Measurements from ENCODE around the gene CRLF2. TPM values are rescaled to one million over a fixed set of nuclear protein-coding genes. Genes with fewer than 3 reads are reported as not detected.

Gene CRLF2
- total and polyA plus RNA-seq, 10 of the 15 experiments (the other 5 are each of a cell fraction or from before 2014, with no cell fraction given): 2.7 to 7.2 (median 4.5) TPM

DNA sequence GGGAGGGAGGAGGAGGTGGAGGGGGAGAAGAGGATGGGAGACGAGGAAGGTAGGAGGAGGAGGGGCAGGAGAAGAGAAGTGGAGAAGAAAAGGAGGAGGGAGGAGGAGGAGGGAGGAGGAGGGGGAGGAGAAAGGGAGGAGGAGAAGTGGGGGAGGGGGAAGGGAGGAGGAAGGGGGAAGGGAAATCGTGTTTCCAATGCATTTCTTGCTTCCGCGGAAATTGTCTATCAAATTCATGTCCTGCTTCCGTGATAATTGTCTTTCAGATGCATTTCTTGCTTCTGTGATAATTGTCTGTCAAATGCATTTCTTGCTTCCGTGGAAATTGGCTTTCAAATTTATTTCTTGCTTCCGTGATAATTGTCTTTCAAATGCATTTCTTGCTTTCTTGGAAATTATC is 43.3 kb downstream of the CRLF2 start:
- no peak overlapping the region for H3K27ac ChIP-seq (ENCODE audit: control insufficient read depth, insufficient read depth)
- ChIA-PET SMC1A (ENCODE audit: uncharacterized antibody, unreplicated experiment) (no interaction called here), RAD21 (ENCODE audit: unreplicated experiment) (no interaction called here), CTCF (no interaction called here), POLR2A (no interaction called here)
- no peaks in the 10 kb centered on the region for H3K27me3 ChIP-seq (replicated peaks in 1 of 2; ENCODE audit: control insufficient read depth in 2 of 2, insufficient read depth in 2 of 2, low read length in 1 of 2)
- intact Hi-C loops (cut with micrococcal nuclease; ENCODE audit: unreplicated experiment): no loop called here
- WGBS (ENCODE audit: insufficient coverage, insufficient replicate concordance, low lambda C conversion rate, missing lambda C conversion rate): 68% methylated on average over 6 of the region's 7 CpGs
- in situ Hi-C loops (cut with MboI): no loop called here
- H3K9me3 ChIP-seq (replicated peaks; ENCODE audit: control insufficient read depth, insufficient read depth, low read length): no peaks in the 10 kb centered on the region
- no peaks in the 10 kb centered on the region for H3K79me2 ChIP-seq (ENCODE audit: control insufficient read depth, insufficient read depth, low read length)
- ATAC-seq (no peak), FAIRE-seq (no peak), DNase-seq (ENCODE audit: low read depth, low spot score) (no peak)
- no peak overlapping the region for H3K4me2 ChIP-seq (ENCODE audit: control insufficient read depth, insufficient read depth)
- H3K4me3 ChIP-seq: no peak overlapping the region
- H3K9ac ChIP-seq (ENCODE audit: control insufficient read depth, insufficient read depth, low read length): no peak overlapping the region
- BruUV-seq (replicated peaks): no TSS peak
- no peaks in the 10 kb centered on the region for H3K4me1 ChIP-seq (ENCODE audit: control insufficient read depth, insufficient read depth, low read length)
- H2AFZ ChIP-seq (ENCODE audit: control insufficient read depth, low read depth, low read length): no peak overlapping the region
- H3K36me3 ChIP-seq (ENCODE audit: control insufficient read depth in 2 of 2, insufficient read depth in 2 of 2, low read length in 1 of 2): no peaks in the 10 kb centered on the region
- no peaks in the 10 kb centered on the region for H4K20me1 ChIP-seq (ENCODE audit: control insufficient read depth, insufficient read depth)
- TF ChIP-seq DPF2 (IDR thresholded peaks at IDR 0.05): no peak
- TF ChIP-seq KDM1A (IDR thresholded peaks at IDR 0.05; ENCODE audit: borderline replicate concordance): no peak
- TF ChIP-seq, protein P1, sequence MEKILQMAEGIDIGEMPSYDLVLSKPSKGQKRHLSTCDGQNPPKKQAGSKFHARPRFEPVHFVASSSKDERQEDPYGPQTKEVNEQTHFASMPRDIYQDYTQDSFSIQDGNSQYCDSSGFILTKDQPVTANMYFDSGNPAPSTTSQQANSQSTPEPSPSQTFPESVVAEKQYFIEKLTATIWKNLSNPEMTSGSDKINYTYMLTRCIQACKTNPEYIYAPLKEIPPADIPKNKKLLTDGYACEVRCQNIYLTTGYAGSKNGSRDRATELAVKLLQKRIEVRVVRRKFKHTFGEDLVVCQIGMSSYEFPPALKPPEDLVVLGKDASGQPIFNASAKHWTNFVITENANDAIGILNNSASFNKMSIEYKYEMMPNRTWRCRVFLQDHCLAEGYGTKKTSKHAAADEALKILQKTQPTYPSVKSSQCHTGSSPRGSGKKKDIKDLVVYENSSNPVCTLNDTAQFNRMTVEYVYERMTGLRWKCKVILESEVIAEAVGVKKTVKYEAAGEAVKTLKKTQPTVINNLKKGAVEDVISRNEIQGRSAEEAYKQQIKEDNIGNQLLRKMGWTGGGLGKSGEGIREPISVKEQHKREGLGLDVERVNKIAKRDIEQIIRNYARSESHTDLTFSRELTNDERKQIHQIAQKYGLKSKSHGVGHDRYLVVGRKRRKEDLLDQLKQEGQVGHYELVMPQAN (conservative IDR thresholded peaks at IDR 0.05): no peak
- no peak for TF ChIP-seq EZH2 (IDR thresholded peaks at IDR 0.05; ENCODE audit: borderline replicate concordance, control insufficient read depth, low read depth, low read length)
- no peak for TF ChIP-seq NR2C2 (IDR thresholded peaks at IDR 0.05; ENCODE audit: borderline replicate concordance, control insufficient read depth, insufficient read length, low read depth)
- TF ChIP-seq NFYB (IDR thresholded peaks at IDR 0.05; ENCODE audit: insufficient read depth, low read depth, low read length): no peak
- TF ChIP-seq KLF5 (IDR thresholded peaks at IDR 0.05; ENCODE audit: partially characterized antibody): no peak
- TF ChIP-seq, protein P2, sequence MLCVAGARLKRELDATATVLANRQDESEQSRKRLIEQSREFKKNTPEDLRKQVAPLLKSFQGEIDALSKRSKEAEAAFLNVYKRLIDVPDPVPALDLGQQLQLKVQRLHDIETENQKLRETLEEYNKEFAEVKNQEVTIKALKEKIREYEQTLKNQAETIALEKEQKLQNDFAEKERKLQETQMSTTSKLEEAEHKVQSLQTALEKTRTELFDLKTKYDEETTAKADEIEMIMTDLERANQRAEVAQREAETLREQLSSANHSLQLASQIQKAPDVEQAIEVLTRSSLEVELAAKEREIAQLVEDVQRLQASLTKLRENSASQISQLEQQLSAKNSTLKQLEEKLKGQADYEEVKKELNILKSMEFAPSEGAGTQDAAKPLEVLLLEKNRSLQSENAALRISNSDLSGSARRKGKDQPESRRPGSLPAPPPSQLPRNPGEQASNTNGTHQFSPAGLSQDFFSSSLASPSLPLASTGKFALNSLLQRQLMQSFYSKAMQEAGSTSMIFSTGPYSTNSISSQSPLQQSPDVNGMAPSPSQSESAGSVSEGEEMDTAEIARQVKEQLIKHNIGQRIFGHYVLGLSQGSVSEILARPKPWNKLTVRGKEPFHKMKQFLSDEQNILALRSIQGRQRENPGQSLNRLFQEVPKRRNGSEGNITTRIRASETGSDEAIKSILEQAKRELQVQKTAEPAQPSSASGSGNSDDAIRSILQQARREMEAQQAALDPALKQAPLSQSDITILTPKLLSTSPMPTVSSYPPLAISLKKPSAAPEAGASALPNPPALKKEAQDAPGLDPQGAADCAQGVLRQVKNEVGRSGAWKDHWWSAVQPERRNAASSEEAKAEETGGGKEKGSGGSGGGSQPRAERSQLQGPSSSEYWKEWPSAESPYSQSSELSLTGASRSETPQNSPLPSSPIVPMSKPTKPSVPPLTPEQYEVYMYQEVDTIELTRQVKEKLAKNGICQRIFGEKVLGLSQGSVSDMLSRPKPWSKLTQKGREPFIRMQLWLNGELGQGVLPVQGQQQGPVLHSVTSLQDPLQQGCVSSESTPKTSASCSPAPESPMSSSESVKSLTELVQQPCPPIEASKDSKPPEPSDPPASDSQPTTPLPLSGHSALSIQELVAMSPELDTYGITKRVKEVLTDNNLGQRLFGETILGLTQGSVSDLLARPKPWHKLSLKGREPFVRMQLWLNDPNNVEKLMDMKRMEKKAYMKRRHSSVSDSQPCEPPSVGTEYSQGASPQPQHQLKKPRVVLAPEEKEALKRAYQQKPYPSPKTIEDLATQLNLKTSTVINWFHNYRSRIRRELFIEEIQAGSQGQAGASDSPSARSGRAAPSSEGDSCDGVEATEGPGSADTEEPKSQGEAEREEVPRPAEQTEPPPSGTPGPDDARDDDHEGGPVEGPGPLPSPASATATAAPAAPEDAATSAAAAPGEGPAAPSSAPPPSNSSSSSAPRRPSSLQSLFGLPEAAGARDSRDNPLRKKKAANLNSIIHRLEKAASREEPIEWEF (IDR thresholded peaks at IDR 0.05; ENCODE audit: insufficient replicate concordance, low read depth, low read length): no peak
- TF ChIP-seq, protein P3, sequence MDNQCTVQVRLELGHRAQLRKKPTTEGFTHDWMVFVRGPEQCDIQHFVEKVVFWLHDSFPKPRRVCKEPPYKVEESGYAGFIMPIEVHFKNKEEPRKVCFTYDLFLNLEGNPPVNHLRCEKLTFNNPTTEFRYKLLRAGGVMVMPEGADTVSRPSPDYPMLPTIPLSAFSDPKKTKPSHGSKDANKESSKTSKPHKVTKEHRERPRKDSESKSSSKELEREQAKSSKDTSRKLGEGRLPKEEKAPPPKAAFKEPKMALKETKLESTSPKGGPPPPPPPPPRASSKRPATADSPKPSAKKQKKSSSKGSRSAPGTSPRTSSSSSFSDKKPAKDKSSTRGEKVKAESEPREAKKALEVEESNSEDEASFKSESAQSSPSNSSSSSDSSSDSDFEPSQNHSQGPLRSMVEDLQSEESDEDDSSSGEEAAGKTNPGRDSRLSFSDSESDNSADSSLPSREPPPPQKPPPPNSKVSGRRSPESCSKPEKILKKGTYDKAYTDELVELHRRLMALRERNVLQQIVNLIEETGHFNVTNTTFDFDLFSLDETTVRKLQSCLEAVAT (IDR thresholded peaks at IDR 0.05): no peak
- no peak for TF ChIP-seq POLR2AphosphoS5 (IDR thresholded peaks at IDR 0.05; ENCODE audit: low read length)
- no peak for TF ChIP-seq TARDBP (IDR thresholded peaks at IDR 0.05; ENCODE audit: borderline replicate concordance)
- no peak for TF ChIP-seq POLR2A (IDR thresholded peaks at IDR 0.05; ENCODE audit: low read depth, low read length)
- TF ChIP-seq IRF4 (IDR thresholded peaks at IDR 0.05; ENCODE audit: low read depth, low read length): no peak
- TF ChIP-seq, protein P4, sequence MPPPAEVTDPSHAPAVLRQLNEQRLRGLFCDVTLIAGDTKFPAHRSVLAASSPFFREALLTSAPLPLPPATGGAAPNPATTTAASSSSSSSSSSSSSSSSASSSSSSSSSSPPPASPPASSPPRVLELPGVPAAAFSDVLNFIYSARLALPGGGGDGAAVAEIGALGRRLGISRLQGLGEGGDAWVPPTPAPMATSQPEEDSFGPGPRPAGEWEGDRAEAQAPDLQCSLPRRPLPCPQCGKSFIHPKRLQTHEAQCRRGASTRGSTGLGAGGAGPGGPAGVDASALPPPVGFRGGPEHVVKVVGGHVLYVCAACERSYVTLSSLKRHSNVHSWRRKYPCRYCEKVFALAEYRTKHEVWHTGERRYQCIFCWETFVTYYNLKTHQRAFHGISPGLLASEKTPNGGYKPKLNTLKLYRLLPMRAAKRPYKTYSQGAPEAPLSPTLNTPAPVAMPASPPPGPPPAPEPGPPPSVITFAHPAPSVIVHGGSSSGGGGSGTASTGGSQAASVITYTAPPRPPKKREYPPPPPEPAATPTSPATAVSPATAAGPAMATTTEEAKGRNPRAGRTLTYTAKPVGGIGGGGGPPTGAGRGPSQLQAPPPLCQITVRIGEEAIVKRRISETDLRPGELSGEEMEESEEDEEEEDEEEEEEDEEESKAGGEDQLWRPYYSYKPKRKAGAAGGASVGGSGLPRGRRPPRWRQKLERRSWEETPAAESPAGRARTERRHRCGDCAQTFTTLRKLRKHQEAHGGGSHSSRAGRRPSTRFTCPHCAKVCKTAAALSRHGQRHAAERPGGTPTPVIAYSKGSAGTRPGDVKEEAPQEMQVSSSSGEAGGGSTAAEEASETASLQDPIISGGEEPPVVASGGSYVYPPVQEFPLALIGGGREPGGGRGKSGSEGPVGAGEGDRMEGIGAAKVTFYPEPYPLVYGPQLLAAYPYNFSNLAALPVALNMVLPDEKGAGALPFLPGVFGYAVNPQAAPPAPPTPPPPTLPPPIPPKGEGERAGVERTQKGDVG (CRISPR knock-in tag; IDR thresholded peaks at IDR 0.05): no peak

Measured in GM12878 (cell line).